HFF-Myc (cell line): ENCODE measurements around the gene MACROH2A1.
A peak's percentile ranks its signal among the peaks of the same experiment; 100 is the strongest.

Source experiments
- DNase-seq: peaks from one replicate; pipeline ENCODE4 v3.0.0-alpha.2; 2011; ENCODE audit warnings: low read depth; ENCODE audit errors: extremely low read depth
- H3K4me3 ChIP-seq: replicated peaks from 2 replicates; pipeline ENCODE4 v1.5.1; 2011; ENCODE audit warnings: low read depth, mild to moderate bottlenecking, control low read depth, low read length
- CTCF ChIP-seq: IDR thresholded peaks from 2 replicates; pipeline ENCODE4 v1.5.1; 2012; ENCODE audit warnings: mild to moderate bottlenecking, low read depth, low read length, control low read depth; ENCODE audit errors: missing control alignments

MACROH2A1 gene

GRCh38 chr5:135397084-135397483, 1.9 kb downstream of the MACROH2A1 start:
- no peak for TF ChIP-seq CTCF
- DNase-seq = no peak
- H3K4me3 ChIP-seq = peak overlapping the region; percentile 83

- no peak overlapping the region for H3K4me3 ChIP-seq
- TF ChIP-seq CTCF = no peak
- DNase-seq = no peak
Observed at GRCh38 chr5:135396459-135397055, 2.5 kb downstream of the MACROH2A1 start.

- DNase-seq = no peak
- H3K4me3 ChIP-seq = no peak overlapping the region
- TF ChIP-seq CTCF = no peak
Observed at GRCh38 chr5:135395866-135396265, 3.2 kb downstream of the MACROH2A1 start.

- TF ChIP-seq CTCF = no peak
- no peak for DNase-seq
- H3K4me3 ChIP-seq = no peak overlapping the region
Observed at GRCh38 chr5:135395451-135395850, 3.6 kb downstream of the MACROH2A1 start.

GRCh38 chr5:135394095-135394494, 4.9 kb downstream of the MACROH2A1 start:
- no peak for TF ChIP-seq CTCF
- DNase-seq = no peak
- H3K4me3 ChIP-seq = no peak overlapping the region

- TF ChIP-seq CTCF = no peak
- H3K4me3 ChIP-seq = no peak overlapping the region
- no peak for DNase-seq
Observed at GRCh38 chr5:135393691-135394090, 5.3 kb downstream of the MACROH2A1 start.

- no peak for TF ChIP-seq CTCF
Observed at GRCh38 chr5:135393229-135393628, 5.8 kb downstream of the MACROH2A1 start.

More at GRCh38 chr5:135393229-135393628, 5.8 kb downstream of the MACROH2A1 start:
- no peak for DNase-seq
- no peak overlapping the region for H3K4me3 ChIP-seq
